22Rv1 (cell line): ENCODE data around the gene C12orf76.

ENCODE experiments used
- ZFX ChIP-seq: fragments of 450-650 bp; IDR thresholded peaks from 2 replicates; pipeline ENCODE4 v1.6.1; 2017; ENCODE audit warnings: antibody characterized with exemption, borderline replicate concordance
- TF ChIP-seq, protein P1 (sequence below): fragments of 450-650 bp; IDR thresholded peaks from 2 replicates; pipeline ENCODE4 v1.5.1; 2017; ENCODE audit warnings: mild to moderate bottlenecking

DNA sequence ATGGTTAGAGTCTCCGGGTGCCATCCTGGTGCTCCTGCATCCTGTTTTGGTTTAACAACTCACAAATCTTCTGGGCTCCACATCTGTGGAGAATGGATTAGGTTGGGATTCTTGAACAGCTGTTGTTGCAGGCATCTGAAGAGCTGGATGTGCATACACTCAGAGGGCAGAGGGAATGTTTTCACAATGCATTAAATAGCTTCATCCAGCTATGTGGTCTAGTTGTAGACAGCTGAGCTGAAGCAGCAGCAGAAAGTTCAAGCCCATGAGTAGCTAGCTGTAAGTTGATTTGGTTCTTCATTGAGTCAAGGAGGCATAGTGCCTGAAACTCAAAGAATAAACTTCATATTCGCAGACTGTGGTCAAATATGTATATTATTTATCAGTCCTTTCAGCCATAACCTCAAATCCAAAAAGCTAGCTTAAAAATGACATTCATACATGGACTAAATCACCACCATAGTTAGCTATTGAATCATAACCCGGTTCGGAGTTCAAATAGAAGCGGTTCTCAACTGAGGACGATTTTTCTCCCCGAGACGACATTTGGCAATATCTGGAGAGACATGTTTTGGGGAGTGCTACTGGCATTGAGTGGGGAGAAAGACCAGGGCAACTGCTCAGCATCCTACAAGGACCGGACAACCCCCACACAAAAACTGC, 50.0 kb downstream of the C12orf76 start:
- TF ChIP-seq ZFX, result no peak
- TF ChIP-seq, protein P1, sequence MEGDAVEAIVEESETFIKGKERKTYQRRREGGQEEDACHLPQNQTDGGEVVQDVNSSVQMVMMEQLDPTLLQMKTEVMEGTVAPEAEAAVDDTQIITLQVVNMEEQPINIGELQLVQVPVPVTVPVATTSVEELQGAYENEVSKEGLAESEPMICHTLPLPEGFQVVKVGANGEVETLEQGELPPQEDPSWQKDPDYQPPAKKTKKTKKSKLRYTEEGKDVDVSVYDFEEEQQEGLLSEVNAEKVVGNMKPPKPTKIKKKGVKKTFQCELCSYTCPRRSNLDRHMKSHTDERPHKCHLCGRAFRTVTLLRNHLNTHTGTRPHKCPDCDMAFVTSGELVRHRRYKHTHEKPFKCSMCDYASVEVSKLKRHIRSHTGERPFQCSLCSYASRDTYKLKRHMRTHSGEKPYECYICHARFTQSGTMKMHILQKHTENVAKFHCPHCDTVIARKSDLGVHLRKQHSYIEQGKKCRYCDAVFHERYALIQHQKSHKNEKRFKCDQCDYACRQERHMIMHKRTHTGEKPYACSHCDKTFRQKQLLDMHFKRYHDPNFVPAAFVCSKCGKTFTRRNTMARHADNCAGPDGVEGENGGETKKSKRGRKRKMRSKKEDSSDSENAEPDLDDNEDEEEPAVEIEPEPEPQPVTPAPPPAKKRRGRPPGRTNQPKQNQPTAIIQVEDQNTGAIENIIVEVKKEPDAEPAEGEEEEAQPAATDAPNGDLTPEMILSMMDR, result no peak
